Chondrocyte (in vitro differentiated cells): ENCODE measurements around the gene CA6. TPM values are rescaled to one million over a fixed set of nuclear protein-coding genes. Genes with fewer than 3 reads are reported as not detected.
"Not testable (repeated sequence)": the region's sequence is repeated elsewhere in the genome, so short reads cannot be mapped to it uniquely, and the experiment has no call there.

Source experiments
- DNase-seq: peaks from one replicate; pipeline ENCODE4 v3.0.0; 2021; ENCODE audit warnings: mixed read lengths, low spot score
- H3K27ac Mint-ChIP-seq: one replicate; pipeline ENCODE4 v1.8.0; 2021; ENCODE audit warnings: mild to moderate bottlenecking, moderate library complexity, mixed read lengths; ENCODE audit not compliant: unreplicated experiment
- H3K27me3 Mint-ChIP-seq: 2 replicates; pipeline ENCODE4 v1.8.0; 2021; ENCODE audit warnings: low read depth, mixed read lengths
- H3K36me3 Mint-ChIP-seq: 2 replicates; pipeline ENCODE4 v1.8.0; 2021; ENCODE audit warnings: low read depth, mixed read lengths
- H3K4me1 Mint-ChIP-seq: 2 replicates; pipeline ENCODE4 v1.8.0; 2021; ENCODE audit warnings: low read depth, mild to moderate bottlenecking, mixed read lengths
- H3K4me3 Mint-ChIP-seq: one replicate; pipeline ENCODE4 v1.8.0; 2021; ENCODE audit warnings: mild to moderate bottlenecking, moderate library complexity, mixed read lengths; ENCODE audit not compliant: unreplicated experiment
- H3K9me3 Mint-ChIP-seq: 2 replicates; pipeline ENCODE4 v1.8.0; 2021; ENCODE audit warnings: low read depth, mixed read lengths
- CTCF ChIP-seq: fragments of 200-600 bp; sonication (generic); IDR thresholded peaks from 2 replicates; pipeline ENCODE4 v1.5.0; 2021; ENCODE audit warnings: antibody characterized with exemption, mild to moderate bottlenecking, moderate library complexity
- total RNA-seq: library from RNA; stranded (reverse); gene quantifications from 3 replicates; pipeline ENCODE4 v1.2.1, GENCODE V29; 2021

Gene CA6
- total RNA-seq, 1 donor from 2014 or later = not detected

GRCh38 chr1:8910914-8911313 is 34.8 kb upstream of the CA6 start:
- Mint-ChIP-seq H3K4me3 (no peak overlapping the region), H3K27me3 (no peaks in the 10 kb centered on the region), H3K36me3 (no peaks in the 10 kb centered on the region), H3K9me3 (peaks cover 4% of the 10 kb centered on the region), H3K27ac (no peak overlapping the region), H3K4me1 (peaks cover 21% of the 10 kb centered on the region)
- TF ChIP-seq CTCF = no peak
- no peak for DNase-seq

- no peak for TF ChIP-seq CTCF
- peak; percentile 62 for DNase-seq
- Mint-ChIP-seq H3K9me3 (peaks cover 4% of the 10 kb centered on the region), H3K27ac (no peak overlapping the region), H3K4me1 (peaks cover 17% of the 10 kb centered on the region), H3K36me3 (no peaks in the 10 kb centered on the region), H3K27me3 (no peaks in the 10 kb centered on the region), H3K4me3 (no peak overlapping the region)
Measured at GRCh38 chr1:8911416-8912309, 34.0 kb upstream of the CA6 start.

- Mint-ChIP-seq H3K9me3 (peaks cover 4% of the 10 kb centered on the region), H3K27me3 (no peaks in the 10 kb centered on the region), H3K4me3 (no peak overlapping the region), H3K36me3 (no peaks in the 10 kb centered on the region), H3K4me1 (peaks cover 13% of the 10 kb centered on the region), H3K27ac (no peak overlapping the region)
- no peak for TF ChIP-seq CTCF
- DNase-seq = peak; percentile 19
Measured at GRCh38 chr1:8913457-8913856, 32.2 kb upstream of the CA6 start.

- no peak for TF ChIP-seq CTCF
- Mint-ChIP-seq H3K4me1 (peaks cover 13% of the 10 kb centered on the region), H3K27me3 (no peaks in the 10 kb centered on the region), H3K9me3 (peaks cover 4% of the 10 kb centered on the region), H3K4me3 (no peak overlapping the region), H3K36me3 (no peaks in the 10 kb centered on the region), H3K27ac (no peak overlapping the region)
- no peak for DNase-seq
Measured at GRCh38 chr1:8914466-8914865, 31.2 kb upstream of the CA6 start.

- H3K9me3 Mint-ChIP-seq = no peaks in the 10 kb centered on the region
- peaks cover 9% of the 10 kb centered on the region for H3K4me1 Mint-ChIP-seq
- no peak overlapping the region for H3K27ac Mint-ChIP-seq
- H3K36me3 Mint-ChIP-seq = no peaks in the 10 kb centered on the region
- DNase-seq = no peak
- no peak for TF ChIP-seq CTCF
- H3K27me3 Mint-ChIP-seq = no peaks in the 10 kb centered on the region
- no peak overlapping the region for H3K4me3 Mint-ChIP-seq
Measured at GRCh38 chr1:8915446-8915845, 30.2 kb upstream of the CA6 start.

GRCh38 chr1:8917536-8917935 is 28.1 kb upstream of the CA6 start:
- not testable (repeated sequence) for H3K27ac Mint-ChIP-seq, DNase-seq, H3K4me1 Mint-ChIP-seq, H3K36me3 Mint-ChIP-seq, H3K9me3 Mint-ChIP-seq, H3K27me3 Mint-ChIP-seq, H3K4me3 Mint-ChIP-seq
